Activated CD4-positive, alpha-beta T cell treated with anti-CD3 and anti-CD28 coated beads, Interleukin-2, amount 50 U/mL, for 48 hours (primary cell): Measurements from ENCODE around the gene S100A10.

Experiments
- DNase-seq, 2 experiments: peaks; one replicate each; pipeline ENCODE4 v3.0.0-alpha.2; 2020

S100A10 gene

DNA sequence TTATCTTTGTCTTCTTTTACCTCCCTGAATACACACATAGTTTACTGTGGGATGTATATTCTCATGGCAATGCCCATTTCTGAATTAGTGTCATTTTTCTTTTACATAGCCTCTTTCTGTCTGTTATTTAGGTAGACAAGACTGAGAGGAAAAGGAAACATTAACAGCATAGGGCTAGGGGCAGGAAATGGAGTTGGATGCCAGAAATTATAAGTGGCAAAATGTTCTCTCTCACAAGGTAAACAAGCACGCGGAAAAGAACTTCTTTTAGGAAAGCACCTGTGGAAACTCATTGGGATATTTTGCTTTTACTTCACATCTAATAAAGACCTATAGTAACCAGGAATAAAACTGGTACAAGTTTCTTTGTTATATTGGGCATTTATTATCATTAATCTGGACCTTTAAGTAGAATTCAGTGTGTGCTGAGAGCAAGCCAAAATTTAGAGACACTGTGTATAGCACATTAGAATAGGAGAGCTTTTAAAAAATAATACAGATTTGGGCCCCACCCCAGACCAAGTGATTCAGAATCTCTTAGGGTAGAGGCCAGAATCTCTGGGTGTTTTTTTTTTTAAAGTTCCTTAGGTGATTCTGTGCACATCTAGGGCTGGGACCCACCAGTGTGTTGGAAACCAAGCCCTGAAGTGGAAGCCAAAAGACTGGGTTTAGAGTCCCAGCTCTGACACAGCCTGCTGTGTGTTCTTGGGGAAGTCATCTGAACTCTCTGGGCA lies 32.7 kb downstream of the S100A10 start:
- DNase-seq: no peak

DNA sequence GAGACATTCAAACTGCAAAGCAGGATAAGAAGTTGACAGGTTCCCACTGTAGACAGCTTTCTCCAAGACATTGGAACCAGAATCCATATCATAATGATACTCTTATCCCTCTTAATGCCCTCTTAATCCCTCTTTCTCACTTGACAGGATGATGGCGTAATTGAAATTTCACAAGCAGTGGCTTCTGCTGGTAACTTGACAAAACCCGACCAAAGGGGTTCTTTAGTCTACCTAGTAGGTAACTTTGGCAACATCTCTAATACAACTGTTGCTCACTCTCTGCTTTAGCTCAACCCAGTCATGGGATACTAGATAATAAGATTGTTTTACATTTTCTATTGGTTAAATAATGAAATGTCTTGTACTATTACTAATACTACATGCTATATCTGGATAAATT lies 34.7 kb downstream of the S100A10 start:
- no peak for DNase-seq

DNA sequence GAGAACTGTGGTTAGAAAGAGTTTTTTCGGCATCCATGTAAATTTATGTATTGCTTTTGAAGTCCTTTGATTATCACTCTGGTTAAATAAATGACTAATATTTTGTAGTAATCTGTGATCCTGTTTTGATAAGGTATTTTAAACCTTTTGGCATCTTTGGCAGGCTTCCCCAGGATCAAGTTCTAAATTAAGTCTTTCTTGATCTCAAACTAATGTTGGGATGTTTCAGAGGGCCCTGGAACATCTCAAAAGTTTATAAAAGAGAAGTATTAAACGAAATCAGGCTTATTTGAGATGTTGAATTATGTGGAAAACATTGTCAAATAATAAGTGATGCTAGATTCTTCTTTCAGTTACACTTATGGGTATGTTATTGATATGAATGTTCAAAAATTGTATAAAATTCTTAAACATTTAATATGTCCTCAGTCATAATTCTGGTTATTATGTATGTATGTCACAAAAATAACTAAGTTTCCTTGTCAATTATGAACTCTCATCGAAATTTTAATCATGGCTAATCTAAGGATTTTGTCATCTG lies 36.6 kb downstream of the S100A10 start:
- no peak for DNase-seq

DNA sequence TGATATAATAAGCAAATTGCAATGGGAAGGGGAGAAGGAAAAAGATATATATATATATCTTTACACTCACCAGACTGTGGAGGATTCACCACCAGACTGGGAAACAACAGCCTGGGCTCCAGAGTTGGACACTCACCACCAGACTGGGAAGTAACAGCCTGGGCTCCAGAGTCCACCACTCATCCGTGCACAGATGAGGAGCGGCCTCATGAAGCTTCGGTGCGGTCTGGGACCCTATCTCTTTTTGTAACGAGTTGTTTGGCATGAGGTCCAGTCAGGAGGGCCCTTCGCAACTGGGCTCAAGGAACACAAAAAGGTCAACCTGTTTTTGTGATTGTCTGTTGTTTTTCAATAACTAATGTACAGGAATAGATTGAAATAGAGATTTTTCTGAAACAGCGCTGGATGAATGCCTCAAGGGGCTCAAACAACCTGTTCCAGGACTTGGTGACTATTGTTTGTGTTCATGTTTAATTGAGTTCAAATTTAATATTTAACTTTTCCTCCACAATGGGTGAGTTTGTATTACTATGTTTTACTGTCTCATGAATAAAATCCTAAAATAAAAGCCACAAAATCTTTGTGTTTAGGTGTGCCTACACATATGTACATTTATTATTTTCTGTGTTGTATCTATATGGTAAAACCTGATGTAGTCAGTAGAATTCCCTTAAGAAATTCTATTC lies 40.1 kb downstream of the S100A10 start:
- DNase-seq: no peak

DNA sequence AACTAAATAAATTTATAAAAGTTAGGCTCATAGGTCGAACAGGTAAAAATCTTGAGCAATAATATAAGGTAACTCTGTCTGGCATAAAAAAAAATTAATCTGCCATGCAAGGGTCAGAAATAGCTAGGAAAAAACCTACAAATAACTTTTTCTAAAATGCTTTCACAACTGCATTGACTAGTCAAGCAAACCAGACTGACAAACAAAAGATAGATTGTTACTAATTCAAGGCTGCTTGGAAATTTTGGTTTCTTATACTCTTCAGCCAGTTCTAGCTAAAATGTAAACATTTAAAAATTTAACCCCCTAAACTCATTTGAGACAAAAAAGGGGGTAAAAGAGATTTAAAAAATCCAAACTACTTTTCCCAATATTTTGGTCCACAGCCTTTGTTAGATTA lies 40.8 kb downstream of the S100A10 start:
- DNase-seq: no peak

DNA sequence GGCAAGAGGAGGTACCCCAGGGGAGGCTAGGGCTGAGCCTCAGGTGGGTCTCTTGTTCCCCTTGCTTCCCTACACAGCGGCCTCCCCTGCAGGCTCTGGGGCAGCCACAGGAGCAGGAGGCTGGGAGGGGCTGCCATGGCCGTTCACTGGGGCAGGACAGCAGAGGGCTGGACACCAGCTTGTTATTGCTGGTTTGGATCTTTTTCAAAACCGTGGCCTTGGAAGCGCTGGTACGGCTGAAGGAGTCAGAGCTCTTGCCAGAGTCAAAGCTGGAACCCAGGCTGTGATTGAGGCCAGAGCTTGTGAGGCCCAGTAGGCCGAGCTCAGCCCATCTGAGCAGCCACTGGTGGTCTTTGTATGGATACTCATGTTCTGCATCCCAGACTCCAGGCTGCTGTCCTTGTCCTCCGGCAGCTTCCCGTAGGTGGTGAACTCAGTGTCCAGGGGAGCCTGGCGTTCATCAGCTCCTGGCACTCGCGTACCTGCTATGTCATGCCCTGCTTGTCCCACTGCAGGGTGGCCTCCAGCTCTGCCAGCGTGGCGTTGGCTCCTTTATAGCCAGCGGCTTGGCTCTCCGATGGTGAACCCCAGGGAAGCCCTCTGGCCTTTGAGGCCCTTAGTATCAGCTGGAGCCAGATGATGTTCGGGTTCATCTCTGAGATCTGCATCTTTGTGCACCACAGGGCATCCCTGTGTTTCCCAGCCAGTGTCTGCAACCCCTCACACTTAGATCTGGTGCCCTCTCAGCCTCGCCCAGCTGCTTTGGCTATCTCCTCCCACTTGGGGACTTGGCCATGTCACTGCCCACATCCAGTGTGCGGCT lies 44.1 kb downstream of the S100A10 start:
- no peak for DNase-seq

DNA sequence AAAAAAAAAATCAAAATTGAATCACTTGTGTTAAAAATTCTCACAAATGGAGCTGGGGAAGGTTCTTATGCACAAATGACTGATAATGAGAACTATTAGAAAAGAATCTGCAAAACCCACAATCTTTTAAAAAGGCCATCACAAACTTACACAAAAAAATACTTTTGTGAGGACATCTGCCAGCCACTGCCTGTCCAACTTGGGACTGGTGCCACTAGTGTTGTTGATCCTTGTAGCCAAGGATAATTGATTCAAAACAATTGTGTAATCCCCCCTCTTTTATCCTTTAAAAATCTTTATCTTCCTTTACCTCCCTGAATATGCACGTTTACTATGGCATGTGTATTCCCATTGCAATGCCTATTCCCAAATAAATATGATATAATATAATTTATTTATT lies 45.2 kb downstream of the S100A10 start:
- DNase-seq: no peak

DNA sequence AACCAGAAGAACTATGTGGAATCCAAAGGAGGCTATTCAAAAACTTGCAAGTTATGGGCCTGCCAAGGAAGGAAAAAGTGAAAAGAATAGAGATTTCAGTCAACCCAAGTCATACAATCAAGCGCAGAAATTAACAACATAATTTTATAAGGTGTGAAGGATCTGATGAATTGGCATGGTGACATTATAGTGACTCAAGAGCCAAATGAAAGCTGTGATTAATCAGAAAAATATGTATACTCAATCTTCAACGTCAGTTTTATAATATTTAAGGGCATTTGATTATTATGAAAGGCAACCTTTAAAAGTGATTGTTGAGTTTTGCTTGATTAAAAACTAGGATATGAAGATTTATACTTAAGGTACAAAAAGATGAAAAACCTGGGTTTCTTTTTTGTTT lies 46.5 kb downstream of the S100A10 start:
- no peak for DNase-seq

DNA sequence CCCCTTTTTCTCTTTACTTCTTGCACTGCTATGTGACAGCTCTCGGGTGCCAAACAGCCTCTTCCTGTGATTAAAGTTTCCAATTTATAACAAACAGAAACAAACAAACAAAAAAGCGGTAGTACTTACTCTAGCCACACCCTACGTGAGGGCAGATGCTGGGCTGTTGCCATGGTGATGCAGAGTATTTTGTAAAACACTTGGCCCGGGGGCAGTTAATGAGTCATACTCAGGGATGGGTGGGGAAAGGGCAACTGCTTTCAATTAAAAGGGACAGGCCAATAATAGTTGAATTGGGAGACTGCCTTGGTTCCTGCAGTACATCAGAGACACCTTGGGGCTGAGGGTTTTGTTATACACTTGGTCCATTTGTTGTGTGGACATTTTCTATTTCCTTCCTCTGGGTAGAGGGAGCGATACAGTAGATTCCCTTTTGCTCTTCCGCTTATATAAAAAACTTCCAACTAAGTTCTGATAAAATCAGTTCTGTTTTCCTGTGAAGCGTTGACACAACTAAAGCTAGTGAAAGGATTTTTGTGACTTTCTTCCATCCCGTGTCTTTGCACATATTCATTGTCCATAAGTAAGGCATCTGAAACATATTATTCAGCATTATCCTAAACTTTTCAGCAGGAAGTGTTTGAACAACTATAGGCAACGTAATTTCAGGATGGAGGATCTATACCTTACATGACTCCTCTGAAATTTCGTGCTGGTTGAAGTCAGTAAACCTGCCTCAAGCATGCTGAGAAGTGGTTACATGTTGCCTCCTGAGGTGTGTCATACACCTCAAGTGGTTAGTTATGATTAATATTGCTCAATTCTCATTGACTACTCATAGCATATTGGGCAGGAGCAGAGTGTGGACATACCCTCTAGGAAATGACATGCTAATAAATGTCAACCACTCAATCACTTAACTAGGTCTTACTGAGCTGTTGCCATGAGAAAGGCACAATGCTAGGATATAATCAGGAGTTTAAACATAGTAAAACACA lies 47.6 kb downstream of the S100A10 start:
- peak; percentile 57 to 72 for DNase-seq

DNA sequence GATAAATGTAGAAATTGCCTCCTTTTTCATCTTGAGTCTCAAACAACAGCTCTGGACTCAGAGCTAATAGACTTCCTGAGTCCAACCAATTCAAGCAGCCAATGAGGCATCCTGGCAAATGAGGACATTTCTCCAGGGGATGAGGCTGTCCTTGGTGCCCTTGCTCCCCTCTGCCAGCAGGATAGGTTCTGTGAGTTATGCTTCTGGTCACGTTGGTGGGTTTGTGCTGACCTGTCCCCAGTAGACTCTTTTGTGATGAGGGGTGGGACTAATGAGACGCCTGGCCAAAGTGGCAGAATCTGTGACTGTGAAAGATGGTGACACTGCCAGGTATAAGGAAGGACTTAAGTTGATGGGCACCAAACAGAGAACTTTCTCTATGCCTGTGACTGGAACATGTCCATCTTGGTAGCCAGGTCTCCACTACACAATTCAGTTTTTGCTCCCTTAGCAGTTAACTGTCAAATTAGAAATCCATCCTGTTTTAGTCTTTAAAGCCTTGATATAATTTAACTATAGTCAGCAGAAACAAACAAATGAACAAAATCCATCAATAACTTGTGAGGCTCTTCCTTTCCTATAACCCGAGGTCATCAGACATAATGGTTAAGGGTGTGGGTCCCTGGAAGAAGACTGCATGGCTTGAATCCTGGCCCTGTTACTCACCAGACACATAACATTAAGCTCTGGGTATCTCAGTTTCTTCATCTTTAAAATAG lies 48.6 kb downstream of the S100A10 start:
- DNase-seq: no peak

DNA sequence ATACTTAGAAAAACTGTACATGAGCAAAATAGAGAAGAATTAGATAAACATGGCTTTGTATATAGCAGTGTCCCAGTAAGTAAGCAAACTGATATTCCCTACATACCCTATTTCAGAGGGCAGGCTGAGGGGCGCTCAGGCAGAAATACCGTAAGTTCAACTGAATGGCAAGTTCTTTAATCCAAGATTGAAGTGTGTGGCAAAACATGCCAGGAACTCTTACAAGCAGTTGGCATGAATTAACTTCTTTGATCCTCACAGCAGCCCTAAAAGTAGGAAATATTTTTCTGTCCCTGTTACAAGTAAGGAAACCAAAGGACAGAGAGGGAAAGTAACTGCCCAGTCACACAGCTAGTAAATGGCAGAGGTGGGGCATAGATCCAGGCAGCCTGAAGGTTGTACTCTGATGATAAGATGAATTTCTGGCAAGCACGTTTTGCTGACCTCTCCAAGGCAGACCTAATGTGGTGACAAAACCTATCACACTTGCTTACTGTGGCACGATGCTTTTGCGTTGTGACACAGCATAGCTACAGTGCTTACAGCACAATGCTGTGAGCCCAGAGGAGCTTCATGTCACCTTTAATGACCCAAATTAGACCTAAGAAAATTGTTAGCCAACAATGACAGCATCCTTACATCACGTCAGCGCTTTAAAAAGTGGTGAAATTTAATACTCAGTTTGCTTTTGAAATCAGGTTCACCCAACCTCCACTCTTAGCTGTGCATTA lies 49.4 kb downstream of the S100A10 start:
- DNase-seq: no peak

DNA sequence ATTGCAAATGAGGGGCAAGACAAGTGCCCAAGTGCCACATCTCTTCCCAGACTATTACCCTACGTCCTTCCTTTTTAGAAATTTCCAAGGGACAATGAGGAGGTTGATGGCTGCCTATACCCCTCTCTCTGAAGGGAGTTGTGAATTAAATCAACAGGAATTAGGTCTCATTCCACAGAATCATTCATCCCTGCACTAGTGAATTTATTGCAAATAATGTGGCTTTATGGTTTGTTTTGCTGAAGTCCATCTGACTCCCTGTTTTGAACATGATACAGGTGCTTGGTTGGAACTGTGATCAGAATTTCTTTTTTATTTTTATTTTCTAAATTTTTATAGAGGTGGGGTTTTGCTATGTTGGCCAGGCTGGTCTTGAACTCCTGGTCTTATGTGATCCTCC lies 50.1 kb downstream of the S100A10 start:
- DNase-seq: no peak

DNA sequence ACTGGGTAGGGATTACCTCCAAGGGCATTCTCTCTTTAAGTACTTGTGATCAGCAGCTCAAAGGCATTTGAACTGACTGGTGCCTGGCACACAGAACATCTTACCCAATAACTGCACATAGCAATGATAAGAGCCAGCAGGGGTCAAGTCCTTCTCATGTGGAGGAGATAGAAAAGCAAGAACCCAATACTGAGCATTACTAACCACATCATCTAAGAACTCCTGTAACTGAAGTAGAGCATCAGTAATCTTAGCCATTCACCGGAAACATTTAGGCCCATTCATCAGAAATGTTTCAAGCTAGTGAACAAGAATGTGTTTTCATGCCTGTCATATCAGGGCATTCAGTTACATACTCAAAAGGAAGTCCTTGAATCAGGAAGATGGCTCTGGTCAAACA lies 50.8 kb downstream of the S100A10 start:
- no peak for DNase-seq

DNA sequence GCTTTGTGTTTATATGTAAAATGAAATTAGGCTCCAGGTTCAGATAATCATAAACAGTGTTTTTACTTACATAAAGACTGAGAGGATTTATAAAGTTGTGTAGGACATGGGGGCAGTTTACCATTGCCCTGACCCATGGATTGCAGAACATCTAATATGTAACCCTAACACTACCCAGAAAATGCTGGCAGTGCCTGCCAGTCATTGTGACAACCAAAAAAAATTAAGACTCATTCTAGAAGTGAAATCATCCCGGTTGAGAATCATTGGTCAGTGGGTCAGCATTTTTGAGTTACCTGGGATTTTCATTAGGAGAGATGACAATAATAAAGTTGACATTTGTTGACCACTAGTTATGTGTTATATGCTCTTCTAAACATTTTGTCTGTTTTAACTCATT lies 53.1 kb downstream of the S100A10 start:
- DNase-seq: no peak

DNA sequence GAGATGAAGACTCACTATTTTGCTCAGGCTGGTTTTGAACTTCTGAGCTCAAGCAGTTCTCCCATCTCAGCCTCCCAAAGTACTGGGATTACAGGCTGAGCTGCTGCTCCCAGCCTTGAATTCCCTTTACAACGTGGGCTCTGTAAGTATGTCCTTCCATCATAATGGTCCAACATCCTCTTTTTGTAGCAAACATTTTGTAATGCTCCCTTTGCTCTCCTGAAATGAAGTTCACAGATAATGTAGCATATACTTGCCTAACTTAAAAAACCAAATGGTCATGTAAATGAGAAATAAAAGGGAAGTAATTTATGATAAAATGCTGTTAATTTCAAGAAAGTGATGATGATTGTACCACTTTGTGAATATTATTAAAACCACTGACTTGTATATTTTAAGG lies 53.9 kb downstream of the S100A10 start:
- DNase-seq: no peak

DNA sequence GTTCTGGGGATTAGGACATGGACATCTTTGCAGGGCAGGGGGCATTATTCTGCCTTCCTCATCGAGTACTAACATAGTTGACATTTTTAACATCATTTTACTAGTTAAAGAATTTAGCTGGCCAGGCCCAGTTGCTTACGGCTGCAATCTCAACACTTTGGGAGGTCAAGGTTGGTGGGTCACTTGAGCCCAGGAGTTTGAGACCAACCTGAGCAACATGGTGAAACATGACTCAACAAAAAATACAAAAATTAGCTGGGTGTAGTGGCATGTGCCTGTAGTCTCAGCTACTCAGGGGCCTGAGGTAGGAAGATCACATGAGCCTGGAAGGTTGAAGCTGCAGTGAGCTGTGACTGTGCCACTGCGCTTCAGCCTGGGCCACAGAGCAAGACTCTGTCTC lies 54.5 kb downstream of the S100A10 start:
- no peak for DNase-seq

DNA sequence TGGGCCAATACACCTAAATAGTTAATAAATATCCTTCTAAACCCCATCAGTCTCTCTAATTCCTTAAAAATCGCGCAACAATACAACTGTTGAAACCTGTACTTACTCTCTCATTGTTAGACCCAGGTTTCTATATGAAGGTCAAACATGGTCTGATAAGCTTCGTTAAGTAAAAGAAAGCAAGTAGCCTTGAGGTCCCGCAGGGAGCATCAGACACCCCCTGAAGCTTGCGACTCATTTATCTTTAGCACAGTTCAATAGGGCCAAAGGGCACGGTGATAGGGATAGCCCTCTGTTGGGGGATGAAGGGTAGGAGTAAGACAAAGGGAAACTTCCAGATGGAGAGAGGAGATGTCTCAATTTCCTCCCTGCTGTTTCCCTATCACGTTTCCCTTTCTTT lies 57.0 kb downstream of the S100A10 start:
- no peak for DNase-seq

DNA sequence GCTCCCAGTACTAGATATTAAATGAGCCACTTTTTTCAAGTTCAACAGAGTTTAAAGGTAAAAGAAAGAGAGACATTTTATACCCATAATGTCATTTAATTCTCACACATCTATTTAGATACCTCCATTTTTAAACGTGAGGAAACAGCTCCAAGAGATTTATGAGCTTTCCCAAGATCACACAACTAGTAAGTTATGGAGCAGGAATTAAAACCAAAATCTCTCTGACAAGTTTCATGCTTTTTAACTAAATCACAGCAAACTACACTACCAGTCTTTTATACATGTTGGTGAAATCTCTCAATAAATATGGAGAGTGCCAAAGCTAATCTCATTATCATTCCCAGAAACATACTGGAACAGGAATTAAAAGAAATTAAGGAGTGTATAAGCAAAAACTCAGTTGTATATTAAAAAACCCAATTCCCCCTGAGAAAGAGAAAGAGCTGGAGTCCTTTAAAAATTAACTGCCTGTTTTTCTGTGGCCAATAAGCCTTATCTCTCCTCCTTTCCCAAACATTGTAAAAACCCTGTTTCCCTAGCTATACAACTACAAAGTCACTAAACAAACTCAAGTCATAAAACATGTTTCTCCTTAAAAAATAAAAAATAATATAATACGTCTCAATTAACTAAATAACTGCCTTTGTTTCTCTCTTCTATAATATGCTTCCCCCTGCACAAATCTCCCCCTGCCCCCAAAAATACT lies 57.6 kb downstream of the S100A10 start:
- no peak for DNase-seq

DNA sequence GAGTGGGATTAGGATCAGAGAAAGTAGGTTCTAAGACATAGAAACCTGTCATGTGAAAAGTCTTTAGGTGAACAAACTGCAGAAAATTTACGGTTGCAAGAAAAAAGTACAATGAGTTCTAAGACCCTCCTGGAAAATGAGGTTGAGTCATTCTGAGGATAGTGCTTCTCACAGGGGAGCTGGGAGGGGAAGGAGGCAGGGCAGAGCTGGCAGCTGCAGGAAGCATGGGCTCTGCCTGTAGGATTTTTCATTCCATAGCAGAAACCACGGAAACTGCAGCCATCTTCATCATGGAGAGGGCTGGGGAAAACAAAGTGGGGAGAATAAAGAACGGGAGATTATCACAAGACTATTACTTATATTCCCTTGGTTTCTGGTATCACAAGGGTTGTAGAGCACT lies 58.5 kb downstream of the S100A10 start:
- no peak for DNase-seq

DNA sequence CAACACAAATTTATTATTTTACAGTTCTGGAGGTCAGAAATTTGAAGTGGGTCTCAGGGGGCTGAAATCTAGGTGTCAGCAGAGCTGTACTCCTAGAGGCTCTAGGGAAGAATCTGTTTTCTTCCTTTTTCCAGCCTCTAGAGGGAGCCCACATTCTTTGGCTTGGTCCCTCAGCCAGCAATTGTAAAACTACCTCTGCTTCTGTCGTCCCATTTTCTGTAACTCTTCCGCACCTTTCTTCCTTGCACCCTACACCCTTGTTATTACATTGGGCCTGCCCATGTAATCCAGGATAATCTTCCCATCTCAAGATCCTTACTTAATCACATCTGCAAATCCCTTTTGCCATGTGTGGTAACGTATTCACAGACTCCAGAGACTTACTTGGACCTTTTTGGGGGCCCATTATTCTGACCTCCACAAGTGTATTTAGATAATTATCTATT lies 59.6 kb downstream of the S100A10 start:
- DNase-seq: peak; percentile 32 to 43
